ENCODE results near the gene ZSCAN10. TPM values are rescaled to one million over a fixed set of nuclear protein-coding genes. Genes with fewer than 3 reads are reported as not detected.
A peak's percentile ranks its signal among the peaks of the same experiment; 100 is the strongest.

ZSCAN10 gene
- total RNA-seq, 1 experiment from 2014 or later, result not detected

DNA sequence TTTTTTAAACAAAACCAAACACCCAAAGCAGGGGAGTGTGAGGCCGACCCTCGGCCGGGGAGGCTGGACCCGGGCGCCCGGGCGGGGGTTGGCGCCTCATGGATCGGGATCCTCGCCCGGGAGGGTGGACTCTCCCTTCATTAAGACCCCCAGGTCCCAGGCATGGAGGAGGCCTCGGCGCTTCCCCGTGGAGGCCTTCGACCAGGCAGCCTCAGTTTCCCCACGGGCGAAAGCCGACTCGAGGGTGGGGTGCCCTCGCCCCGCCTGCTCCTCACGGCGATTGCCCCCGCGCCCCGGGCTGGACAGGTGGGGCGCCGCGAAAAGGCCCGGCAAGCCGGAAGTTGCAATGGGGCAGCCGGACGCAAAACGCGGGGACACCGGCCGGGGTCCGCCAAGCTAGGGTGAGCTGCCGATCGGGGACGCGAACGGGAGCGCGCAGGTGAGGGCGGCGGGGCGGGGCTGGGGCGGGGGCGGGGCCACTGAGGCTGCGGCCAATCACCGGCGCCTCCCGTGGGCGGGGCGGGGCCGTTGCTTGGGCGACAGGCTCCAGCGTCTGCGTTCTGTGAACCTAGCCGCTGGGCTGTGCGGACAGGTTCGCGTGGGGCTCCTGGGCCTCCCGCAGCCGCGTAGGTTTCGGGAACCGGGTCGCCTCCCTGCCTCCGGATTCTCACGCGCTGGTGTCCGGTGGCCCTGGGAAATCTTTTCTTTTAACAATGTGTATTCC, 7.3 kb upstream of the ZSCAN10 start:
- ChIA-PET POLR2A (ENCODE audit: unreplicated experiment) (interaction anchor here (0.6 to 0.7 kb wide), 3 partner anchors 8 to 128 kb away, joined by 9 to 15 read pairs (median 11); partner anchors contain the start of gene ZNF200), CTCF (no interaction called here)
- ATAC-seq, result peak; percentile 97
- Histone ChIP-seq H4K20me1 (ENCODE audit: low read length) (no peaks in the 10 kb centered on the region), H2AFZ (ENCODE audit: low read length) (peak overlapping the region; percentile 95), H3K4me3 (ENCODE audit: low read length) (peak overlapping the region; percentile 84), H3K4me1 (ENCODE audit: insufficient read depth, low read length) (peaks cover 3% of the 10 kb centered on the region; the same call in 1 of the 2 replicates), H3K27ac (ENCODE audit: low read length) (no peak overlapping the region), H3K4me2 (ENCODE audit: low read length) (peak overlapping the region; percentile 93), H3K9me2 (replicated peaks; ENCODE audit: low read length) (no peaks in the 10 kb centered on the region), H3K27me3 (ENCODE audit: low read length) (no peaks in the 10 kb centered on the region), H3K9ac (ENCODE audit: low read length) (peak overlapping the region; percentile 90), H3F3A (ENCODE audit: low read length, unreplicated experiment) (no peaks in the 10 kb centered on the region), H3K79me2 (ENCODE audit: low read length) (no peaks in the 10 kb centered on the region), H3K36me3 (ENCODE audit: low read depth, low read length) (no peaks in the 10 kb centered on the region), H3K9me3 (ENCODE audit: low read length) (no peaks in the 10 kb centered on the region)
- intact Hi-C loops (cut with micrococcal nuclease), result no loop called here
- TF ChIP-seq, protein P1, sequence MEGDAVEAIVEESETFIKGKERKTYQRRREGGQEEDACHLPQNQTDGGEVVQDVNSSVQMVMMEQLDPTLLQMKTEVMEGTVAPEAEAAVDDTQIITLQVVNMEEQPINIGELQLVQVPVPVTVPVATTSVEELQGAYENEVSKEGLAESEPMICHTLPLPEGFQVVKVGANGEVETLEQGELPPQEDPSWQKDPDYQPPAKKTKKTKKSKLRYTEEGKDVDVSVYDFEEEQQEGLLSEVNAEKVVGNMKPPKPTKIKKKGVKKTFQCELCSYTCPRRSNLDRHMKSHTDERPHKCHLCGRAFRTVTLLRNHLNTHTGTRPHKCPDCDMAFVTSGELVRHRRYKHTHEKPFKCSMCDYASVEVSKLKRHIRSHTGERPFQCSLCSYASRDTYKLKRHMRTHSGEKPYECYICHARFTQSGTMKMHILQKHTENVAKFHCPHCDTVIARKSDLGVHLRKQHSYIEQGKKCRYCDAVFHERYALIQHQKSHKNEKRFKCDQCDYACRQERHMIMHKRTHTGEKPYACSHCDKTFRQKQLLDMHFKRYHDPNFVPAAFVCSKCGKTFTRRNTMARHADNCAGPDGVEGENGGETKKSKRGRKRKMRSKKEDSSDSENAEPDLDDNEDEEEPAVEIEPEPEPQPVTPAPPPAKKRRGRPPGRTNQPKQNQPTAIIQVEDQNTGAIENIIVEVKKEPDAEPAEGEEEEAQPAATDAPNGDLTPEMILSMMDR (conservative IDR thresholded peaks at IDR 0.05; ENCODE audit: low read depth, low read length), result no peak
- TF ChIP-seq EZH2 (IDR thresholded peaks at IDR 0.05; ENCODE audit: low read length, unreplicated experiment), result no peak
- TF ChIP-seq EZH2phosphoT487 (IDR thresholded peaks at IDR 0.05; ENCODE audit: borderline replicate concordance, low read length), result no peak
- no TSS peak for BruUV-seq (replicated peaks)
- peak; percentile 81 for DNase-seq

DNA sequence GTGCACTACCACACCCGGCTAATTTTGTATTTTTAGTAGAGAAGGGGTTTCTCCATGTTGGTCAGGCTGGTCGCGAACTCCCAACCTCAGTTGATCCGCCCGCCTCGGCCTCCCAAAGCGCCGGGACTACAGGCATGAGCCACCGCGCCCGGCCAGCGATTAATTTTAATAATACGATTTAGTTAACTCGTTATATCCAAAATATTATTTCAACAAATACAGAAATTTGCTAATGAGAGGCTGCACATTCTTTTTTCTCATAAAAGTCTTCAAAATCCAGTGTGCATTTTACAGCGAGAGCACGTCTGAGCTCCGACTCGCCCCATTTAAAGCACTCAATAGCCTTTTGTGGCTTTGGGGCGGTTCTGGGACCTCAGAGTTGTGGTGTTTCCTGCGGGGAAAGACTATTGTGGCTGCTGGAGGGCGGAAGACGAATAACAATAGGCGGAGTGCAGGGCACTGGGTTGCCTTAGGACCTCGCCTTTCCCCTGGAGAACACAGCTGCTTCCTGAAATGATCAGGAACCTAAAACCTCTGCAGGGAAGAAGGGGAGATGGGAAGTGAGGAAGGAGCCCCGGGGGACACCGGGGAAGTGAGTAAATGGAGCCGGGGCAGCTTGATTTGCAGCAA, 2.9 kb upstream of the ZSCAN10 start:
- no peak for TF ChIP-seq EZH2 (IDR thresholded peaks at IDR 0.05; ENCODE audit: low read length, unreplicated experiment)
- no peak for TF ChIP-seq EZH2phosphoT487 (IDR thresholded peaks at IDR 0.05; ENCODE audit: borderline replicate concordance, low read length)
- TF ChIP-seq, protein P1 (conservative IDR thresholded peaks at IDR 0.05; ENCODE audit: low read depth, low read length), result no peak
- ChIA-PET CTCF (no interaction called here), POLR2A (ENCODE audit: unreplicated experiment) (no interaction called here)
- no peaks in the 10 kb centered on the region for H3K9me3 ChIP-seq (ENCODE audit: low read length)
- ATAC-seq (no peak), DNase-seq (no peak)
- no peak overlapping the region for H2AFZ ChIP-seq (ENCODE audit: low read length)
- no peak overlapping the region for H3K4me2 ChIP-seq (ENCODE audit: low read length)
- 0 out of 2 replicates have a peak, but pooled peaks cover 4% of the 10 kb centered on the region for H3K4me1 ChIP-seq (ENCODE audit: insufficient read depth, low read length)
- H3K9me2 ChIP-seq (replicated peaks; ENCODE audit: low read length), result no peaks in the 10 kb centered on the region
- no TSS peak for BruUV-seq (replicated peaks)
- H3K27me3 ChIP-seq (ENCODE audit: low read length), result no peaks in the 10 kb centered on the region
- H3K36me3 ChIP-seq (ENCODE audit: low read depth, low read length), result no peaks in the 10 kb centered on the region
- H3K79me2 ChIP-seq (ENCODE audit: low read length), result no peaks in the 10 kb centered on the region
- intact Hi-C loops (cut with micrococcal nuclease), result no loop called here
- H3K9ac ChIP-seq (ENCODE audit: low read length), result no peak overlapping the region
- H3F3A ChIP-seq (ENCODE audit: low read length, unreplicated experiment), result no peaks in the 10 kb centered on the region
- no peak overlapping the region for H3K4me3 ChIP-seq (ENCODE audit: low read length)
- H4K20me1 ChIP-seq (ENCODE audit: low read length), result no peaks in the 10 kb centered on the region
- H3K27ac ChIP-seq (ENCODE audit: low read length), result no peak overlapping the region

Measured in PC-3 (cell line).